Measurements from ENCODE around the gene ALAS1.

- TF ChIP-seq, protein P1, sequence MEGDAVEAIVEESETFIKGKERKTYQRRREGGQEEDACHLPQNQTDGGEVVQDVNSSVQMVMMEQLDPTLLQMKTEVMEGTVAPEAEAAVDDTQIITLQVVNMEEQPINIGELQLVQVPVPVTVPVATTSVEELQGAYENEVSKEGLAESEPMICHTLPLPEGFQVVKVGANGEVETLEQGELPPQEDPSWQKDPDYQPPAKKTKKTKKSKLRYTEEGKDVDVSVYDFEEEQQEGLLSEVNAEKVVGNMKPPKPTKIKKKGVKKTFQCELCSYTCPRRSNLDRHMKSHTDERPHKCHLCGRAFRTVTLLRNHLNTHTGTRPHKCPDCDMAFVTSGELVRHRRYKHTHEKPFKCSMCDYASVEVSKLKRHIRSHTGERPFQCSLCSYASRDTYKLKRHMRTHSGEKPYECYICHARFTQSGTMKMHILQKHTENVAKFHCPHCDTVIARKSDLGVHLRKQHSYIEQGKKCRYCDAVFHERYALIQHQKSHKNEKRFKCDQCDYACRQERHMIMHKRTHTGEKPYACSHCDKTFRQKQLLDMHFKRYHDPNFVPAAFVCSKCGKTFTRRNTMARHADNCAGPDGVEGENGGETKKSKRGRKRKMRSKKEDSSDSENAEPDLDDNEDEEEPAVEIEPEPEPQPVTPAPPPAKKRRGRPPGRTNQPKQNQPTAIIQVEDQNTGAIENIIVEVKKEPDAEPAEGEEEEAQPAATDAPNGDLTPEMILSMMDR (conservative IDR thresholded peaks at IDR 0.05; ENCODE audit: low read depth, low read length) = no peak
- TF ChIP-seq EZH2 (IDR thresholded peaks at IDR 0.05; ENCODE audit: low read length, unreplicated experiment) = no peak
Measured at GRCh38 chr3:52247409-52248164, 49.6 kb downstream of the ALAS1 start.

Data from PC-3 (cell line).